Measurements from ENCODE around the gene CACNA2D3. TPM values are rescaled to one million over a fixed set of nuclear protein-coding genes. Genes with fewer than 3 reads are reported as not detected.

CACNA2D3 gene
- total RNA-seq, 2 donors from 2014 or later, result 0.42 to 0.98 TPM

DNA sequence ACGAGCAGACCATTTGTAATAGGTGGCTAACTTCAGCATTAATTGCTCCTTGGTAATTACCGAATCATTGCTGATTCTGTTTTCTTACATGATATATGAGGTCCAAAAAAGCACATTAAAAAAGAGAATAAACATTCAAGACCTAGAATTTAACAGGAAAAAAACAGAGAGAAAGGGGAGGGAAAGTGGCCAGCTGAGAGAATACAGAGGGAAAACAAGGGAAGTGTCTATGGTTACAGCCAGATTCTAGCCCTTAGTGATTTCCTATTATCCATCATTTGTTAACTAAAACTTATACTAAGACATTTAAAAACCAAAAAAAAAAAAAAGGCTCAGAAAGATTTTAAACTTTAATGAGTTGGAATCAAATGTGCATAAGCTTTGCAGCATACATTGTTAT is 636.8 kb downstream of the CACNA2D3 start:
- no peak for DNase-seq
- no peak overlapping the region for H3K27ac ChIP-seq
- H3K4me3 ChIP-seq, result no peak overlapping the region
- intact Hi-C loops (cut with DNase I), result no loop called here
- no peaks in the 10 kb centered on the region for H3K27me3 ChIP-seq
- H3K9ac ChIP-seq (ENCODE audit: low read depth in 2 of 2, low read length in 2 of 2), result no peak overlapping the region
- H3K36me3 ChIP-seq, result no peaks in the 10 kb centered on the region
- H3K9me3 ChIP-seq, result no peaks in the 10 kb centered on the region
- TF ChIP-seq, protein P1, sequence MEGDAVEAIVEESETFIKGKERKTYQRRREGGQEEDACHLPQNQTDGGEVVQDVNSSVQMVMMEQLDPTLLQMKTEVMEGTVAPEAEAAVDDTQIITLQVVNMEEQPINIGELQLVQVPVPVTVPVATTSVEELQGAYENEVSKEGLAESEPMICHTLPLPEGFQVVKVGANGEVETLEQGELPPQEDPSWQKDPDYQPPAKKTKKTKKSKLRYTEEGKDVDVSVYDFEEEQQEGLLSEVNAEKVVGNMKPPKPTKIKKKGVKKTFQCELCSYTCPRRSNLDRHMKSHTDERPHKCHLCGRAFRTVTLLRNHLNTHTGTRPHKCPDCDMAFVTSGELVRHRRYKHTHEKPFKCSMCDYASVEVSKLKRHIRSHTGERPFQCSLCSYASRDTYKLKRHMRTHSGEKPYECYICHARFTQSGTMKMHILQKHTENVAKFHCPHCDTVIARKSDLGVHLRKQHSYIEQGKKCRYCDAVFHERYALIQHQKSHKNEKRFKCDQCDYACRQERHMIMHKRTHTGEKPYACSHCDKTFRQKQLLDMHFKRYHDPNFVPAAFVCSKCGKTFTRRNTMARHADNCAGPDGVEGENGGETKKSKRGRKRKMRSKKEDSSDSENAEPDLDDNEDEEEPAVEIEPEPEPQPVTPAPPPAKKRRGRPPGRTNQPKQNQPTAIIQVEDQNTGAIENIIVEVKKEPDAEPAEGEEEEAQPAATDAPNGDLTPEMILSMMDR (IDR thresholded peaks at IDR 0.05), result no peak
- H3K4me1 ChIP-seq, result no peaks in the 10 kb centered on the region

DNA sequence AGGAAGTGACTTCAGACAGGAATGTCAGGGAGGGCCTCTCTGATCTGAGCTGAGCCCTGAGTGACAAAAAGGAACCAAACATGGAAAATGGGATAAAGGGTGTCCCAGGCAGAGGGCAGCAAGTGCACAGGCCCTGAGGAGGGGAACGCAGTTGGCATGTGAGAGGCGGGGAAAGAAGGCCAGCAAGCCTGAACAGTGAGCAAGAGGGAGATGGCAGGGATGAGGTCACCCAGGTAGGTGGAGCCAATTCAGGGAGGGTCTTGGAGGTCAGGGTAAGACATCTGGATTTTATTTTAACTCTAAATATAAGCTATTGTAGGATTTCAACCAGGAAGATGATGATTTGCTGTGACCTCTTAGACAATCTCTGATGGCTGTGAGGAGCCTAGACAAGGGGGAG is 637.8 kb downstream of the CACNA2D3 start:
- Histone ChIP-seq H3K36me3 (no peaks in the 10 kb centered on the region), H3K4me1 (no peaks in the 10 kb centered on the region), H3K9ac (ENCODE audit: low read depth in 2 of 2, low read length in 2 of 2) (no peak overlapping the region), H3K27ac (no peak overlapping the region), H3K4me3 (no peak overlapping the region), H3K27me3 (no peaks in the 10 kb centered on the region), H3K9me3 (no peaks in the 10 kb centered on the region)
- DNase-seq, result no peak
- TF ChIP-seq, protein P1 (IDR thresholded peaks at IDR 0.05), result no peak
- intact Hi-C loops (cut with DNase I), result no loop called here

DNA sequence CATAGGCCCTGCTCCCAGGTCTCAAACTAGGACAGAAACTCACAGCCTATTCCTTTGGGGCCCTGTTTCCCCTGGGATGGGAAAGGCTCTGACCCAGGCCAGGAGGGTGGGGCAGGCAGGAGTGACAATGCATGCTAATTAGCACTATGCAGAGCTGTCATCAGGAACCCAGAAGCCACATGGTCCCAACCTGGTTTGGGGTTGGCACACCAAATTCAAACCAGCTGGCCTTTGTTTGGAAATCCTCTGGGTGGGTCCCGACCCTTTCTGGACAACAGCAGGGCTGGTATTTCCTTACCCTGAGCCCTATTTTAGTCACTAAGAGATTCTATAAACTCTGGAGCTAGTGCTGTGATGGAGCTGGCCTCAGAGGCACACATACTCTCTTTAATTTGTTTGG is 639.3 kb downstream of the CACNA2D3 start:
- DNase-seq, result no peak
- TF ChIP-seq, protein P1 (IDR thresholded peaks at IDR 0.05), result no peak
- no peak overlapping the region for H3K27ac ChIP-seq
- H3K36me3 ChIP-seq, result no peaks in the 10 kb centered on the region
- no peaks in the 10 kb centered on the region for H3K9me3 ChIP-seq
- H3K9ac ChIP-seq (ENCODE audit: low read depth in 2 of 2, low read length in 2 of 2), result no peak overlapping the region
- no peaks in the 10 kb centered on the region for H3K27me3 ChIP-seq
- H3K4me1 ChIP-seq, result no peaks in the 10 kb centered on the region
- no peak overlapping the region for H3K4me3 ChIP-seq
- intact Hi-C loops (cut with DNase I), result no loop called here

DNA sequence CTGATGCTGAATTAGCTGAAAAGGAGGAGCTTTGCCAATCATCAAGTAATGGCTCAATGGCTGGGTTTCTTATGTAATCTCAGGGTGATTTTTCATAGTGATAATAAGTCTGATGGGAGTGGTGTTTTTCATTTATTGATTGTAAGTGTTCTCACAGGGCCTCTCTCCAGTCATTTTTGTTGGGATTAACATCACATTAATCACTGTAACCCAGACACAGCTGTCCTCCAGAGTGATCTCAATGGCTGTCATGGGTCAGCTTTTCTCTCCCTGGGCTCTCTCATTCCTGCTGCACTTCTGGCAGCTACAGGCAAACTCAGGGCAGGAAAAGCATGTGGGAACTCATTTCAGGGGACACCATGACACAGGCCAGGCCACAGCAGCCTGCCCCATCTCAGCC is 642.6 kb downstream of the CACNA2D3 start:
- Histone ChIP-seq H3K4me1 (no peaks in the 10 kb centered on the region), H3K36me3 (no peaks in the 10 kb centered on the region), H3K9ac (ENCODE audit: low read depth in 2 of 2, low read length in 2 of 2) (no peak overlapping the region), H3K9me3 (no peaks in the 10 kb centered on the region), H3K27me3 (no peaks in the 10 kb centered on the region), H3K4me3 (no peak overlapping the region), H3K27ac (no peak overlapping the region)
- DNase-seq, result no peak
- TF ChIP-seq, protein P1 (IDR thresholded peaks at IDR 0.05), result no peak
- intact Hi-C loops (cut with DNase I), result no loop called here

DNA sequence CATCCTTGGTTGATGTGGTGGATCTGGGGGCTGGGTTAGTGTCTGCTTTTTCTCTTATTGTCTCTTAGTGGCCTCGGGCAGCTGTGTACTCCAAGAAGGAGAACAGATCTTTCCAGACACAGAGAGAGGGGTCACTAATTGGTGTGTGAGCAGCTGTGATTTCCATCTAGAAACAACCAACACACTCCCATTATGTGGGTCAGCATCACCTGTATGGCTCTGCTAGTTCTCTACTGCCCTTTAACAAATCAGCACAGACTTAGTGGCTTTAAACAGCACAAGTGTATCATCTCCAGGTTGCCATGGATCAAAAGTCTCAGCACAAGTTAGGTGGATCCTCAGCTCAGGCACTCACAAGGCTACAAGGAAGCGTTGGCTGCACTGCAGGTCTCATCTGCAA is 648.7 kb downstream of the CACNA2D3 start:
- no peaks in the 10 kb centered on the region for H3K36me3 ChIP-seq
- no peak overlapping the region for H3K4me3 ChIP-seq
- DNase-seq, result no peak
- no peak overlapping the region for H3K27ac ChIP-seq
- intact Hi-C loops (cut with DNase I), result no loop called here
- H3K27me3 ChIP-seq, result no peaks in the 10 kb centered on the region
- TF ChIP-seq, protein P1 (IDR thresholded peaks at IDR 0.05), result no peak
- H3K9ac ChIP-seq (ENCODE audit: low read depth in 2 of 2, low read length in 2 of 2), result no peak overlapping the region
- no peaks in the 10 kb centered on the region for H3K9me3 ChIP-seq
- no peaks in the 10 kb centered on the region for H3K4me1 ChIP-seq

DNA sequence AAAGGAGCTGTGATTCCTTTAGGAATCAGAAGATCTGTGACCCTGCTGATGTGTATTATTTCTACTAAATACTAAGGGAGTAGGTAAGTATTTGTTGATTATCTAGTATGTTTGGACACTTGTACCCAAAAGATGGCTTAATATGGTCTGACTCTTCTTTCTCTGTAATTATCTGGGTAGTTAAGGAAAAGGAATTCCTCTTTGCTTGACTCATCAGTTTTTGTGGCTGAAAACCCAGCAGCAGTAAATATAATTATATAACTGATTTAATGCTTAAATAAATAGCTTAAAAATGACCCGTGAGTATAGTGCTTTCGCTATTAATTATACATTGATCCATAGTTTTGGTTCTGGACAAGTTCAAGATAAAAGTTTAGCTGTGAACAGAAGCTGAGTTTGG is 649.7 kb downstream of the CACNA2D3 start:
- Histone ChIP-seq H3K27ac (no peak overlapping the region), H3K9ac (ENCODE audit: low read depth in 2 of 2, low read length in 2 of 2) (no peak overlapping the region), H3K36me3 (no peaks in the 10 kb centered on the region), H3K27me3 (no peaks in the 10 kb centered on the region), H3K9me3 (no peaks in the 10 kb centered on the region), H3K4me1 (no peaks in the 10 kb centered on the region), H3K4me3 (no peak overlapping the region)
- intact Hi-C loops (cut with DNase I), result no loop called here
- TF ChIP-seq, protein P1 (IDR thresholded peaks at IDR 0.05), result no peak
- DNase-seq, result no peak

Measured in colonic mucosa (tissue), 4 donors.